Psoas muscle (tissue), 8 donors: ENCODE measurements around the gene FAM83E. TPM values are rescaled to one million over a fixed set of nuclear protein-coding genes. Genes with fewer than 3 reads are reported as not detected.
"Not testable (repeated sequence)": the region's sequence is repeated elsewhere in the genome, so short reads cannot be mapped to it uniquely, and the experiment has no call there.

Source experiments
- ATAC-seq, 4 donors: fragments of 200-7000 bp; cut with Tn5 transposase; one replicate each; pipeline ENCODE4 v1.9.1; 2020; ENCODE audit warnings: moderate library complexity in 3 of 4, mild to moderate bottlenecking in 2 of 4
- DNase-seq, 2 donors: peaks; one replicate each; pipeline ENCODE4 v3.0.0-alpha.2; 2020
- H3K27ac ChIP-seq: fragments of 200-600 bp; one replicate; pipeline ENCODE4 v1.8.0; 2022
- H3K27me3 ChIP-seq, 3 donors: fragments of 200-600 bp in 1 of 3; one replicate each; pipeline versions ENCODE4 v1.6.1 to v1.8.0; 2013 to 2022; ENCODE audit warnings: low read length in 2 of 3, mild to moderate bottlenecking in 2 of 3, moderate library complexity in 1 of 3; ENCODE audit not compliant: insufficient read depth in 3 of 3
- H3K36me3 ChIP-seq, 2 donors: fragments of 200-600 bp in 1 of 2; one replicate each; pipeline versions ENCODE4 v1.6.1 to v1.8.0; 2013 to 2022; ENCODE audit warnings: low read depth in 1 of 2, mild to moderate bottlenecking in 1 of 2, moderate library complexity in 1 of 2; ENCODE audit not compliant: insufficient read depth in 1 of 2
- H3K4me1 ChIP-seq: fragments of 200-600 bp; one replicate; pipeline ENCODE4 v1.8.0; 2022
- H3K4me3 ChIP-seq: fragments of 200-600 bp; one replicate; pipeline ENCODE4 v1.8.0; 2022; ENCODE audit warnings: mild to moderate bottlenecking
- H3K9me3 ChIP-seq: fragments of 200-600 bp; one replicate; pipeline ENCODE4 v1.8.0; 2022
- WGBS, 3 donors: extraction: QIAGEN DNeasy Blood & Tissue Kit; methylation state at CpG; one replicate each; pipeline versions ENCODE4 v1.1.6 to v1.1.7; 2013; 5-methylcytosine and 5-hydroxymethylcytosine counted together
- intact Hi-C, 2 donors: fragments of 100-400 bp; cut with DNase I; formaldehyde crosslinking; loops; one replicate each; pipeline versions ENCODE4 v1.11.0 to v1.14.2; 2022
- polyA plus RNA-seq, 3 donors: library from polyadenylated mRNA; stranded (reverse); fragments of 200-250 nt; gene quantifications; one replicate each; pipeline ENCODE4 v1.2.3, GENCODE V29; 2013
- total RNA-seq, 4 donors: library from RNA; stranded (reverse); fragmentation: NEBNext Ultra II Directional in 2 of 4; extraction: Animal tissue kit (Norgen Biotek cat#: 25700) in 2 of 4; gene quantifications; one replicate each; pipeline versions ENCODE4 v1.2.1 to v1.2.4, GENCODE V29; 2021 to 2023
- TF ChIP-seq, protein P1 (sequence below): fragments of 200-600 bp; IDR thresholded peaks from one replicate; pipeline ENCODE4 v1.8.0; 2022; ENCODE audit warnings: antibody characterized with exemption
- donor health status: healthy with polysubstance abuse.
- donor health status: DM: no; HTN: no; CAD: no; lungs with moderate emphysema.
- donor health status: Bipolar disorder and iron deficiency.
- donor health status: healthy.
- donor health status: DM: yes; HTN: yes; CAD: no.
- donor health status: DM: no; HTN: no; CAD: no.
- donor health status: DM: no; HTN: no; CAD: no.
- donor health status: DM: yes; HTN: yes; CAD: no.

Gene FAM83E
- total and polyA plus RNA-seq, 7 donors: 0.01 to 0.20 TPM; not detected in 5

DNA sequence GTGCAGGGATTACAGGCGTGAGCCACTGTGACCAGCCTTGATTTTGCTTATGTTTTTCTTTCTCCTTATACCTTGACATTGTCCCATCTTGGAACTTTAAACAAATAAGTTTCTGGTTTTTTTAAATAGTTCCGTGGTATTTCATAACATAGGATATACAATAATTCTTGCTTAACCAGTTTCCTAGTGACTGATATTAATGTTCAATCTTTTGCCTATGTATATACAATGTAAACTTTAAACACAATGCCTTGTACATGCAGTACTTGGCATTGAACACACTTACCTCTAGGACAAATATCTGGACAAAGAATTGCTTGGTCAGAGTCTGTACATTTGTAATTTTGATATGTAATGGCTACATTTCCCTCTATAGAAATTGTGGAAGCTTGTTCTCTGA, 32.7 kb downstream of the FAM83E start:
- peaks cover 5% of the 10 kb centered on the region for H3K4me1 ChIP-seq
- H3K27me3 ChIP-seq: no peaks in the 10 kb centered on the region
- TF ChIP-seq, protein P1, sequence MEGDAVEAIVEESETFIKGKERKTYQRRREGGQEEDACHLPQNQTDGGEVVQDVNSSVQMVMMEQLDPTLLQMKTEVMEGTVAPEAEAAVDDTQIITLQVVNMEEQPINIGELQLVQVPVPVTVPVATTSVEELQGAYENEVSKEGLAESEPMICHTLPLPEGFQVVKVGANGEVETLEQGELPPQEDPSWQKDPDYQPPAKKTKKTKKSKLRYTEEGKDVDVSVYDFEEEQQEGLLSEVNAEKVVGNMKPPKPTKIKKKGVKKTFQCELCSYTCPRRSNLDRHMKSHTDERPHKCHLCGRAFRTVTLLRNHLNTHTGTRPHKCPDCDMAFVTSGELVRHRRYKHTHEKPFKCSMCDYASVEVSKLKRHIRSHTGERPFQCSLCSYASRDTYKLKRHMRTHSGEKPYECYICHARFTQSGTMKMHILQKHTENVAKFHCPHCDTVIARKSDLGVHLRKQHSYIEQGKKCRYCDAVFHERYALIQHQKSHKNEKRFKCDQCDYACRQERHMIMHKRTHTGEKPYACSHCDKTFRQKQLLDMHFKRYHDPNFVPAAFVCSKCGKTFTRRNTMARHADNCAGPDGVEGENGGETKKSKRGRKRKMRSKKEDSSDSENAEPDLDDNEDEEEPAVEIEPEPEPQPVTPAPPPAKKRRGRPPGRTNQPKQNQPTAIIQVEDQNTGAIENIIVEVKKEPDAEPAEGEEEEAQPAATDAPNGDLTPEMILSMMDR: no peak
- no peak overlapping the region for H3K27ac ChIP-seq
- ATAC-seq (no peak), DNase-seq (no peak)
- 84 to 89% (median 85%) methylated on average over 2 of the region's 2 CpGs for WGBS, 3 donors
- intact Hi-C loops: loop anchor here (5.0 to 10.0 kb wide), 4 partner anchors 70 to 267 kb away; partner anchors contain the start of genes EMP3 (in 1 of the 2) and LMTK3 (in 1 of the 2)
- no peaks in the 10 kb centered on the region for H3K9me3 ChIP-seq
- no peaks in the 10 kb centered on the region for H3K36me3 ChIP-seq
- no peak overlapping the region for H3K4me3 ChIP-seq

GRCh38 chr19:48578891-48579290, 36.0 kb downstream of the FAM83E start:
- intact Hi-C loops: no loop called here
- TF ChIP-seq, protein P1: no peak
- WGBS, 3 donors: 24 to 36% (median 35%) methylated on average over 3 of the region's 3 CpGs
- Histone ChIP-seq H3K4me1 (peaks cover 2% of the 10 kb centered on the region), H3K27ac (no peak overlapping the region), H3K4me3 (no peak overlapping the region), H3K27me3 (no peaks in the 10 kb centered on the region), H3K36me3 (no peaks in the 10 kb centered on the region), H3K9me3 (no peaks in the 10 kb centered on the region)
- DNase-seq (no peak), ATAC-seq (no peak)

DNA sequence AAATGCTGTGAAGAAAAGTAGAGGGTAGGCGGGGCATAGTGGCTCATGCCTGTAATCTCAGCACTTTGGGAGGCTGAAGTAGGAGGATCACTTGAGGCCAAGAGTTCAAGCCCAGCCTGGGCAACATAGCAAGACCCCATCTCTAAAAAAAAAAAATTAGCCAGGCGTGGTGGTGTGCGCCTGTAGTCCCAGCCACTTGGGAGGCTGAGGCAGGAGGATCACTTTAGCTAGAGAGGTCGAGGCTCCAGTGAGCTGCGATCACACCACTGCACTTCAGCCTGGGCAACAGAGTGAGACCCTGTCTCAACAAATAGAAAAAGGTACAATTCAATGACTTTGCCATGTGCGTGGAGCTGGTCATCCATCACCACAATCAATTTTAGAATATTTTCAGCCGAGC, 37.0 kb downstream of the FAM83E start:
- 86 to 96% (median 94%) methylated on average over 7 of the region's 7 CpGs for WGBS, 3 donors
- H3K27me3 ChIP-seq, intact Hi-C loops, H3K4me3 ChIP-seq, H3K4me1 ChIP-seq, H3K9me3 ChIP-seq, DNase-seq, ATAC-seq, H3K36me3 ChIP-seq, H3K27ac ChIP-seq: not testable (repeated sequence)

GRCh38 chr19:48575931-48576622, 38.8 kb downstream of the FAM83E start:
- Histone ChIP-seq H3K36me3 (no peaks in the 10 kb centered on the region), H3K27me3 (no peaks in the 10 kb centered on the region), H3K27ac (no peak overlapping the region), H3K9me3 (no peaks in the 10 kb centered on the region), H3K4me1 (no peaks in the 10 kb centered on the region), H3K4me3 (no peak overlapping the region)
- WGBS, 3 donors: 71 to 80% (median 80%) methylated on average over 18 to 23 of the region's 23 CpGs
- TF ChIP-seq, protein P1: no peak
- no peak for ATAC-seq
- intact Hi-C loops: no loop called here
- DNase-seq: no peak

GRCh38 chr19:48573163-48573505, 41.7 kb downstream of the FAM83E start:
- WGBS, 3 donors: 68 to 83% (median 82%) methylated on average over 12 of the region's 12 CpGs
- no peak for DNase-seq

More at GRCh38 chr19:48573163-48573505, 41.7 kb downstream of the FAM83E start:
- TF ChIP-seq, protein P1: no peak
- no peaks in the 10 kb centered on the region for H3K36me3 ChIP-seq
- no peaks in the 10 kb centered on the region for H3K27me3 ChIP-seq
- no peaks in the 10 kb centered on the region for H3K9me3 ChIP-seq
- no peak overlapping the region for H3K4me3 ChIP-seq
- intact Hi-C loops: no loop called here
- H3K4me1 ChIP-seq: peaks cover 10% of the 10 kb centered on the region
- no peak overlapping the region for H3K27ac ChIP-seq
- ATAC-seq: no peak
